Skeletal muscle tissue (tissue), 4 donors: Measurements from ENCODE around the gene PALM2AKAP2. TPM values are rescaled to one million over a fixed set of nuclear protein-coding genes. Genes with fewer than 3 reads are reported as not detected.

ENCODE experiments used
- H3K27ac ChIP-seq: one replicate; pipeline ENCODE4 v1.7.0; 2013; ENCODE audit warnings: mild to moderate bottlenecking, low read depth, low read length, inconsistent platforms
- H3K27me3 ChIP-seq, 3 donors: one replicate each; pipeline ENCODE4 v1.7.0; 2013; ENCODE audit warnings: low read length in 3 of 3; ENCODE audit not compliant: control insufficient read depth in 3 of 3, insufficient read depth in 3 of 3
- H3K36me3 ChIP-seq, 3 donors: one replicate each; pipeline ENCODE4 v1.7.0; 2013; ENCODE audit warnings: low read length in 3 of 3; ENCODE audit not compliant: control insufficient read depth in 3 of 3, insufficient read depth in 3 of 3
- H3K4me1 ChIP-seq, 3 donors: one replicate each; pipeline ENCODE4 v1.7.0; 2013; ENCODE audit warnings: low read length in 3 of 3, mild to moderate bottlenecking in 3 of 3; ENCODE audit not compliant: control insufficient read depth in 3 of 3, insufficient read depth in 3 of 3
- H3K4me3 ChIP-seq, 3 donors: one replicate each; pipeline ENCODE4 v1.7.0; 2013; ENCODE audit warnings: low read length in 3 of 3
- H3K9ac ChIP-seq, 3 donors: one replicate each; pipeline ENCODE4 v1.7.0; 2013; ENCODE audit warnings: low read length in 3 of 3, mild to moderate bottlenecking in 3 of 3, moderate library complexity in 2 of 3, low read depth in 1 of 3
- H3K9me3 ChIP-seq, 3 donors: one replicate each; pipeline ENCODE4 v1.7.0; 2013; ENCODE audit warnings: low read length in 3 of 3; ENCODE audit not compliant: control insufficient read depth in 3 of 3
- total RNA-seq: library from RNA; depleted of rRNA; stranded (reverse); fragments of >200 nt; gene quantifications from one replicate; pipeline ENCODE4 v1.2.3, GENCODE V29; 2014
- donor health status: Osteomylitis.

PALM2AKAP2 gene
- total RNA-seq: 24.0 TPM

DNA sequence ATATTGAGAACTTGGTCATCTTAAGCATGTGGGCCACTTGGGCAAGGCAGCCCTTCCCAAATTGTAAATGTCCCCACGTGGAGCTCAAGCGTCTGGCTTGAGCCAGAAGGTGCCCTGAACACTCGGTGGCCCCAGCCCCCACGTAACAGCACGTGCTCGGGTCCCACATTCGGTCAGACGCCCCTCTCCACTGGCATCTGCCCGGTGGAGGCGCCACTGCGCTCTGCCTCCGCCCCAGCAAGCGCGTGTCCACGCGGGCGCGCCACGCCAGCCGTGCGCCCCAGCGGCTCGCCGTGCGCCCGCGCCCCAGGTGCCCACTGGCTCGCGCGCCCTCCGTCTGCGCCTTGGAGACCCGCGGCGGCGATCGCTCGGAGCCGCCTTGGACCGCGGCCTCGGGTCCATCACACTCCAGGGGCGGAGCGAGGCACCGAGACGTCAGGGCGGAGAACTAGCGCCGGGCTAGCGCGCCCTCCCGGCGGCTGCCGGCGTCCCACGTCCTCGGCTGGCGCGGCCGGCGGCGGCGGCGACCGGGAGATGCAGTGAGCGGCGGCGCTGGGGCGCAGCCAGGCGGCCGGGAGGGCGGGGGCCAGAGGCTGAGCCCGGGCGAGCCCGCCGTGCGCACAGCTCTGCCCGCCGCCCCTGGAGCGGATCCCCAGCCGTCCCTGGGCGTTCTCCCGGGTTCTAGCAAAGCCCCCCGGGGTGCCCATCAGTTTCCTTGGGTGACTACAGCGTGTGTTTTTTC lies at the start of gene PALM2AKAP2:
Gene PALM2AKAP2 (plus strand): TSS at position 488 of the 742 bp plus-strand sequence. CDS start 291 bp downstream, outside the sequence.
- H3K9ac ChIP-seq: peak within 1 kb of the TSS; percentile 70 to 76 (median 75)
- H3K27ac ChIP-seq: peak within 1 kb of the TSS; percentile 45
- no peaks in the 10 kb centered on the region for H3K9me3 ChIP-seq
- H3K36me3 ChIP-seq: no peaks in the 10 kb centered on the region
- H3K27me3 ChIP-seq: peaks cover 0 to 8% (median 0%) of the 10 kb centered on the region in 3 donors
- H3K4me1 ChIP-seq: peaks cover 4 to 18% (median 15%) of the 10 kb centered on the region in 3 donors
- H3K4me3 ChIP-seq: peak within 1 kb of the TSS; percentile 70 to 78 (median 75)

DNA sequence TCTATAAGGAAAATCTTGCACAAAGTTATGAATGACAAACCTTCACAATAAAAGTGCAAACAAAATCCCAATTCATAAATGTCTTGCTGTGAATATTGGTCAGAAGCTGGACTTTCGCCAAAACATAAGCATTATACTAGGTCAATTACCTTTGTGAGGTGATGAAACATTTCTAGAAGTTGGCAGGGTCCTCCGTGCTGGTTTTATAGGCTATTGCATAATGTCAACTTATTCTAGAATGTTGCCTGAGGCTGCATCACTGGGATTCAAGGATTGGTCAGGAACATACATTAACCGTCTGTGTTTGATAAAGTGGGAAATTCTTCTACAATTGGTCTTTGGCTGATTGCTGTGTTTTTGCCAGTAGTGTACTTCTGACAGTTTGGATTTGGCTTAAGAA lies 49.8 kb upstream of the PALM2AKAP2 start:
- Histone ChIP-seq H3K9me3 (no peaks in the 10 kb centered on the region), H3K4me1 (no peaks in the 10 kb centered on the region), H3K9ac (no peak overlapping the region), H3K27ac (no peak overlapping the region), H3K4me3 (no peak overlapping the region), H3K27me3 (no peaks in the 10 kb centered on the region), H3K36me3 (no peaks in the 10 kb centered on the region)

DNA sequence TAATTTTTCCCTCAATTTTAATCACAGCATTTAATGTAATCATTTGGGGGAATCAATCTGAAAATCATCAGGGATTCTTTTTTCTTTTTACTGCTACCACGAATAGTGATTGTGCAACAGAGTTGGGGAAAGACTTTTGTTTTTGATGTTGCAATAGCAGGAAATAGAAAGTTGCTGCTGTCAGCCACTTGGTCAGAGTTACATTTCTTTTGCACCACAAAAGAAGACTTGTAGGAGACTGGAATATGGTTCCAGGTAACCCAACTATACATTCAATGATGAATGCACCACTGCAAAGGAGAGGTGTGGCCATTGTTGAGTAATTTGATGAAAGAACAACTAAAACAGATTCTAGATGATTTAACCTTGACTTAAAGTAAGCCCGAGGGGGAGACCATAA lies 46.3 kb upstream of the PALM2AKAP2 start:
- no peaks in the 10 kb centered on the region for H3K36me3 ChIP-seq
- no peaks in the 10 kb centered on the region for H3K9me3 ChIP-seq
- H3K4me1 ChIP-seq: peaks cover 0 to 4% (median 0%) of the 10 kb centered on the region in 3 donors
- no peak overlapping the region for H3K27ac ChIP-seq
- no peak overlapping the region for H3K4me3 ChIP-seq
- H3K27me3 ChIP-seq: peaks cover 0 to 2% (median 0%) of the 10 kb centered on the region in 3 donors
- no peak overlapping the region for H3K9ac ChIP-seq

DNA sequence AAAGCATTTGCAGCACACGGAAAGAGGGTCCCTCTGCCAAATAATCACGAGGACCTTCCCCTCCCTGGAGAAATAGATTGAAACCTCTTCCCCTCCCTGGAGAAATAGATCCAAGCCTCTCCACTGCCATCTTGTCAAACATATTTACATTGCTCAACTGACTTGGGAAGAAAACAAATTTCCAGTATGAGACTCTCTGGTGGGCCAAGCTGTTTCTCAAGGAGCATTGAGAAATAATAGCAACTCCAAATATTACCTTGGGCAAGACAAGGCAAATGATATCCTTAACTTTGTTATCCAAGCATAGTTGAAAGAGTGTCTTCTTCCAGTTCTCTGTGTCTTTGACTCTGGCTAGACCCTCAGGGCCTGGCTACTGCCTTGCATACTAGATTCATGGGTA lies 45.2 kb upstream of the PALM2AKAP2 start:
- no peak overlapping the region for H3K27ac ChIP-seq
- no peak overlapping the region for H3K9ac ChIP-seq
- no peaks in the 10 kb centered on the region for H3K9me3 ChIP-seq
- peaks cover 0 to 4% (median 0%) of the 10 kb centered on the region in 3 donors for H3K4me1 ChIP-seq
- no peak overlapping the region for H3K4me3 ChIP-seq
- H3K36me3 ChIP-seq: no peaks in the 10 kb centered on the region
- H3K27me3 ChIP-seq: peaks cover 0 to 2% (median 0%) of the 10 kb centered on the region in 3 donors

DNA sequence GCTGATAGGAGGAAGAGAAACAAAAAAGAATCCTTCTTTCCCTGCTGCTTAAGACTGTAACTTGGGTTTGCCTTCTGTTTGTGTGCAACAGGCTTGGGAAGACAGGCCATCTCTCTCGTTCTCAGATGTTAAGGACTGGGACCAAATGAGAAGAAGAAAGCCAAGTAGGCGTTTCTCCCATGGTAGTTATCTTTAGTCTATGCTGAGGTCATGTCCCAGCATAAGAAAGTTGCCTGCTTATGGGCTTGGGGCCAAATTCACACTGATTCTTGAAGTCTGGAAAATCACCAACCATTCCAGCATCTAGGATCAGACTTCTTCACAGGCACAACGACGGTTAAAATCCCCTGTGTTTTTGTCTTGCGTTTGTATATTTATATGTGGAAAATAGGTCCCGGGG lies 44.2 kb upstream of the PALM2AKAP2 start:
- no peaks in the 10 kb centered on the region for H3K9me3 ChIP-seq
- H3K9ac ChIP-seq: no peak overlapping the region
- no peak overlapping the region for H3K27ac ChIP-seq
- peaks cover 0 to 2% (median 0%) of the 10 kb centered on the region in 3 donors for H3K27me3 ChIP-seq
- no peaks in the 10 kb centered on the region for H3K36me3 ChIP-seq
- no peak overlapping the region for H3K4me3 ChIP-seq
- H3K4me1 ChIP-seq: peaks cover 0 to 4% (median 0%) of the 10 kb centered on the region in 3 donors

DNA sequence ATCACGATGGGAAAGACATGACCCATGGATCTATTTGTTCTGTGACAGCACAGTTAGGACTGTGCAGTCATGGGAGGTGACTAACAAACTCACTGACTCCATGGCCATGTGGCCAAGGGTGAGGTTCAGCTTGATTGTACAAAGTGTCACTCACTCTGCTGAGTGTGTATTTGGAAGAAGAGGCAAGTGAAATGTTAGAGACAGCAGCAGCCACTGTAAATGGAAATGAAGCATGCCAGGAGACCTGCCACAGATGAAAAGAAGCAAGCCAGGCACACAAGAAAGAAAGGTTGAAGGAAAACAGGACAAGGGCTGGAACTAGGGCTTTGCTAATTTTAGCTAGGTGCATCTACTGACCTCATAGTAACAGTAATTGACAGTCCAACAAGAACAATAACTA lies 42.7 kb upstream of the PALM2AKAP2 start:
- Histone ChIP-seq H3K4me3 (no peak overlapping the region), H3K4me1 (peaks cover 0 to 4% (median 0%) of the 10 kb centered on the region in 3 donors), H3K9me3 (no peaks in the 10 kb centered on the region), H3K27me3 (peaks cover 0 to 2% (median 0%) of the 10 kb centered on the region in 3 donors), H3K9ac (no peak overlapping the region), H3K36me3 (no peaks in the 10 kb centered on the region), H3K27ac (no peak overlapping the region)

DNA sequence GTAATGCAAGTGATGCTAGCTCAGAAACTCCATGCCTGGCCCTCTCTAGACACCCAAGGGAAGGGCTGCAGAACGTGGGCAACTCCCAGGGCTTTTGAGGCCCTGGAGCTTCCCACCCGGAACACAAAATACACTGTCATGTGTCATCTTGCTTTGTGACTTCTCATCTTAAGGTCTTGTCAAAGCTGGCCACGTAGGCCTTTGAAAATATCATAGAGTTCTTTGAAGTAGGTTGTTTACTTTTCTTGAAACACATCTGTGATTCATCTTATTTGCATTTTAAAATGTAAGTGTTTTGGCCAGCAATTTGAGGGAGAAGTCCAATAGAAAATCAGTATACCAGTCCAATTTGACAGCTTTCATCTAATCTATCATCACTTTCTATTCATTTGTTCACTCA lies 40.2 kb upstream of the PALM2AKAP2 start:
- Histone ChIP-seq H3K27me3 (peaks cover 0 to 2% (median 0%) of the 10 kb centered on the region in 3 donors), H3K4me1 (peaks cover 0 to 4% (median 2%) of the 10 kb centered on the region in 3 donors), H3K9ac (no peak overlapping the region), H3K9me3 (no peaks in the 10 kb centered on the region), H3K4me3 (no peak overlapping the region), H3K36me3 (no peaks in the 10 kb centered on the region), H3K27ac (no peak overlapping the region)

DNA sequence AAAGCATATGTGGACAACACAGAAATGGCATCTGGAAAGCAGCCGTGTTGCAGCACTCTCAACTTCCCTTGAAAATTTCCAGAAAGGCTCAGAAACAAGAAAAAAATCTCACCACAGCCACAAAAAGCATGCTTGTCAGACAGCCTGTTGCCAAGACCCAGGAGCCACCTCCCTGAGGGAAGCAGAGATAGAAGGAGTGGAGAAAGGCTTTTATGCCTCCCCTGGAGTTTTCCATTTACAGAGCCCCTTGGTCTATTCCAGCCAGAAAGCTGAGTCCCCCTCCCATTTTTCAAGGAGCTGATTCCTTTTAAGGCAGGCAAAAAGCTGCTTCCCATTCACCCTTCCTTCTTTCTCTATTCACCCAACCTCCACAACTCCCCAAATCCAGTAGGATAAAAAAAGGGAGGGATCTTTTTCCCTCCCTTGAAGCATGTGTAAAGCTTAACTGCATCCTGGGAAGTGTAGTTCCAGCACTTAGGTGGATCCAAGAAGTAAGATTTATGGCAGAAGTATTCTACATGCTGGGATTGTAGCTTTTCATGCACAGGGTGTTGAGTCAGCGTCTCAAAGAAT lies 37.1 kb upstream of the PALM2AKAP2 start:
- peaks cover 6 to 15% (median 13%) of the 10 kb centered on the region in 3 donors for H3K4me1 ChIP-seq

DNA sequence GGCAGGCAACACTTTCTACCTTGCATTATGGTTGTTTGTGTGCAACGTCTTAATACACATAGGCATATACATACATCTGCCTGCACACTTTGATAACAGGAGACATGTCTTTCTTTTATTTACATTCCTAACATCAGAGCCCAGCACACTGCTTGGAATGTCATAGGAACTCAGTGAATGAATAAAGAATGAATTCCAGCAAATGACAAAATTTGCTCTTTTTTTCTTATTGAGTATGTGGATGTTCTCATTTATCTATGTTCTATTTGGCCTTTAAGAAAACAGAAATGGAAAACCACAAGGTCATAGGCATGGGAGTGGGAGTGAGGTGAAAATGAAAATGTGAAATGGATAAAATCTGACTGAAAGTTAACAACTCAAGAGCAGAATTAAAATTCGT lies 36.3 kb upstream of the PALM2AKAP2 start:
- H3K4me3 ChIP-seq: no peak overlapping the region
- no peak overlapping the region for H3K27ac ChIP-seq
- H3K27me3 ChIP-seq: no peaks in the 10 kb centered on the region
- peaks cover 6 to 15% (median 13%) of the 10 kb centered on the region in 3 donors for H3K4me1 ChIP-seq
- H3K9ac ChIP-seq: no peak overlapping the region
- H3K36me3 ChIP-seq: no peaks in the 10 kb centered on the region
- no peaks in the 10 kb centered on the region for H3K9me3 ChIP-seq

More for the DNA sequence above, 37.1 kb upstream of the PALM2AKAP2 start:
- Histone ChIP-seq H3K4me3 (no peak overlapping the region), H3K9me3 (no peaks in the 10 kb centered on the region), H3K27ac (no peak overlapping the region), H3K36me3 (no peaks in the 10 kb centered on the region), H3K9ac (no peak overlapping the region), H3K27me3 (no peaks in the 10 kb centered on the region)
